ENCODE measurements around the gene MYL10. TPM values are rescaled to one million over a fixed set of nuclear protein-coding genes. Genes with fewer than 3 reads are reported as not detected.

Gene MYL10
- total RNA-seq, 1 experiment from 2014 or later: not detected

- intact Hi-C loops (cut with micrococcal nuclease): no loop called here
- ATAC-seq (peak; percentile 97), DNase-seq (ENCODE audit: low read depth, low spot score) (peak; percentile 95)
- TF ChIP-seq TCF7L2 (IDR thresholded peaks at IDR 0.05; ENCODE audit: borderline replicate concordance, extremely low read depth, insufficient read depth, insufficient read length): no peak
- no peak for TF ChIP-seq EZH2 (IDR thresholded peaks at IDR 0.05)
- no peak for TF ChIP-seq JUND (IDR thresholded peaks at IDR 0.05)
- TF ChIP-seq MAX (IDR thresholded peaks at IDR 0.05): peak; percentile 58; the same call in 1 of the 2 replicates
- no peak for TF ChIP-seq SP1 (IDR thresholded peaks at IDR 0.05; ENCODE audit: low read depth)
- no peak for TF ChIP-seq POLR2AphosphoS5 (IDR thresholded peaks at IDR 0.05; ENCODE audit: low read depth, low read length)
- Histone ChIP-seq H3K79me2 (ENCODE audit: insufficient read depth, low read length) (no peaks in the 10 kb centered on the region), H2AFZ (ENCODE audit: low read depth, low read length, poor library complexity, severe bottlenecking) (peak overlapping the region; percentile 75), H3K27ac (ENCODE audit: low read depth, low read length) (no peak overlapping the region), H3K27me3 (ENCODE audit: insufficient read depth, low read length) (no peaks in the 10 kb centered on the region), H3K9me3 (ENCODE audit: control insufficient read depth in 1 of 2, insufficient read depth in 1 of 2, low read depth in 1 of 2, low read length in 2 of 2) (no peaks in the 10 kb centered on the region), H3K9me2 (ENCODE audit: insufficient read depth) (no peaks in the 10 kb centered on the region), H3K36me3 (ENCODE audit: control insufficient read depth in 1 of 2, insufficient read depth in 2 of 2, low read length in 2 of 2) (no peaks in the 10 kb centered on the region), H3K4me1 (ENCODE audit: control insufficient read depth in 1 of 2, insufficient read depth in 2 of 2, low read length in 2 of 2) (peaks cover 16 to 21% of the 10 kb centered on the region in 2 experiments; a peak in 3 of 4 replicates), H3K4me2 (ENCODE audit: low read length) (peak overlapping the region; percentile 28), H3K4me3 (replicated peaks in 1 of 2; ENCODE audit: low read depth in 1 of 2, low read length in 2 of 2) (no peak overlapping the region), H4K20me1 (ENCODE audit: insufficient read depth) (no peaks in the 10 kb centered on the region), H3K9ac (ENCODE audit: low read length) (no peak overlapping the region)
- RAD21 ChIA-PET (ENCODE audit: low non-redundant PET in 1 of 2, low total read pairs in 2 of 2, uncharacterized antibody in 2 of 2, unreplicated experiment in 2 of 2): no interaction called here
- POLR2A ChIA-PET: no interaction called here
- BruUV-seq (replicated peaks): no TSS peak
- CTCF ChIA-PET: no interaction called here
Observed at GRCh38 chr7:101564778-101565211, 64.3 kb downstream of the MYL10 start.

- Histone ChIP-seq H3K9me3 (ENCODE audit: control insufficient read depth in 1 of 2, insufficient read depth in 1 of 2, low read depth in 1 of 2, low read length in 2 of 2) (no peaks in the 10 kb centered on the region), H3K9ac (ENCODE audit: low read length) (no peak overlapping the region), H3K27ac (ENCODE audit: low read depth, low read length) (peak overlapping the region; percentile 29; the same call in 1 of the 2 replicates), H3K4me2 (ENCODE audit: low read length) (peak overlapping the region; percentile 6; the same call in 1 of the 2 replicates), H3K9me2 (ENCODE audit: insufficient read depth) (no peaks in the 10 kb centered on the region), H4K20me1 (ENCODE audit: insufficient read depth) (no peaks in the 10 kb centered on the region), H2AFZ (ENCODE audit: low read depth, low read length, poor library complexity, severe bottlenecking) (no peak overlapping the region), H3K36me3 (ENCODE audit: control insufficient read depth in 1 of 2, insufficient read depth in 2 of 2, low read length in 2 of 2) (no peaks in the 10 kb centered on the region), H3K79me2 (ENCODE audit: insufficient read depth, low read length) (no peaks in the 10 kb centered on the region), H3K4me3 (replicated peaks in 1 of 2; ENCODE audit: low read depth in 1 of 2, low read length in 2 of 2) (no peak overlapping the region), H3K27me3 (ENCODE audit: insufficient read depth, low read length) (no peaks in the 10 kb centered on the region), H3K4me1 (ENCODE audit: control insufficient read depth in 1 of 2, insufficient read depth in 2 of 2, low read length in 2 of 2) (peaks cover 16 to 21% of the 10 kb centered on the region in 2 experiments; a peak in 3 of 4 replicates)
- intact Hi-C loops (cut with micrococcal nuclease): no loop called here
- ChIA-PET RAD21 (ENCODE audit: low non-redundant PET in 1 of 2, low total read pairs in 2 of 2, uncharacterized antibody in 2 of 2, unreplicated experiment in 2 of 2) (interaction anchor here in 1 of 2 experiments (0.6 kb wide), 1 partner anchor 250 kb away, joined by 4 read pairs; no protein-coding TSS in a partner anchor), POLR2A (no interaction called here), CTCF (no interaction called here)
- TF ChIP-seq SIN3A (IDR thresholded peaks at IDR 0.05; ENCODE audit: low read depth) (no peak), POLR2A (IDR thresholded peaks at IDR 0.05; ENCODE audit: borderline replicate concordance, extremely low read depth, insufficient read depth, insufficient read length) (no peak), FOSL1 (IDR thresholded peaks at IDR 0.05; ENCODE audit: low read depth) (no peak), SP1 (IDR thresholded peaks at IDR 0.05; ENCODE audit: low read depth) (no peak), ATF3 (IDR thresholded peaks at IDR 0.05) (no peak), TCF7L2 (IDR thresholded peaks at IDR 0.05; ENCODE audit: borderline replicate concordance, extremely low read depth, insufficient read depth, insufficient read length) (no peak), ELF1 (IDR thresholded peaks at IDR 0.05; ENCODE audit: borderline replicate concordance, low read depth) (no peak)
- ATAC-seq: peak; percentile 29
- no TSS peak for BruUV-seq (replicated peaks)
- DNase-seq (ENCODE audit: low read depth, low spot score): no peak
Observed at GRCh38 chr7:101563943-101564777, 64.9 kb downstream of the MYL10 start.
